HL-60 (cell line): ENCODE results near the gene NGFR.

Source experiments
- GABPA ChIP-seq: IDR thresholded peaks from 2 replicates; pipeline ENCODE4 v1.6.1; 2012; ENCODE audit warnings: low read depth
- POLR2AphosphoS5 ChIP-seq: IDR thresholded peaks from 2 replicates; pipeline ENCODE4 v1.6.1; 2012; ENCODE audit warnings: low read depth
- TF ChIP-seq, protein P1 (sequence below): IDR thresholded peaks from one replicate; pipeline ENCODE4 v1.5.1; 2011; ENCODE audit warnings: low read length, control low read depth, inconsistent platforms; ENCODE audit not compliant: insufficient read depth

DNA sequence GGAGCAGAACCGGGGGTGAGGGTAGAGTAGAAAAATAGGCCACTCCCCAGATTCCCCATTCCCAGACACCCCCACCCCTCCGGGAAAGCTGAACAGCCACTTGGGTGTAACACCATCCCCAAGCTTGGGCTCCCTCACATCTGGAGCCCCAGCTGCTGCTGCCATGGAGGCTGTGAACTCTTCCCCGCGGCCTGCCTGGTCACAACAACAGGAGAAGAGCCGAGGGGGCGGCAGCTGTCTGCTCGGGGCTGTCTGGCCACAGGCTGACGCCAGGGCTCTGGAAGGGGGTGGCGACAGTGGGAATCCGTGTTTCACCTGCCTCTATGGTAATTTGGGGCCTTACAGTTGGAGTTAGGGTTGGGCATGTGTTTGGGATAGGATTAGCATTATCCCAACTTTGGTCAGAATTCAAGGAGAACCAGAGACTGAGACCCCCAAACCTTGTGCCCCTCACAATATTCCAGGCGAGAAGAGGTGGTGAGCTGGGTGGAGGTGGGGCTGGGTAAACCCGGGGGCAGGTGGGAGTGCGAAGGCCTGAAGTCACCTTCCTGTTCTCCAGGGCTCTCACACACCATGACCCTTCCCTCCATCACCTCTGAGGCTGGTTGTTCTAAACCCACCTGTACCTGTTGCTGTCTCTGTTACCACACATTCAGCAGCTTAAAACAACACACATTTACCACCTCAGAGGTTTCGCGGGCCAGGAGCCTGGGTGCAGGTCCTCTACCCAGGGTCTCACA, 50.9 kb downstream of the NGFR start:
- TF ChIP-seq GABPA (no peak), POLR2AphosphoS5 (no peak)
- TF ChIP-seq, protein P1, sequence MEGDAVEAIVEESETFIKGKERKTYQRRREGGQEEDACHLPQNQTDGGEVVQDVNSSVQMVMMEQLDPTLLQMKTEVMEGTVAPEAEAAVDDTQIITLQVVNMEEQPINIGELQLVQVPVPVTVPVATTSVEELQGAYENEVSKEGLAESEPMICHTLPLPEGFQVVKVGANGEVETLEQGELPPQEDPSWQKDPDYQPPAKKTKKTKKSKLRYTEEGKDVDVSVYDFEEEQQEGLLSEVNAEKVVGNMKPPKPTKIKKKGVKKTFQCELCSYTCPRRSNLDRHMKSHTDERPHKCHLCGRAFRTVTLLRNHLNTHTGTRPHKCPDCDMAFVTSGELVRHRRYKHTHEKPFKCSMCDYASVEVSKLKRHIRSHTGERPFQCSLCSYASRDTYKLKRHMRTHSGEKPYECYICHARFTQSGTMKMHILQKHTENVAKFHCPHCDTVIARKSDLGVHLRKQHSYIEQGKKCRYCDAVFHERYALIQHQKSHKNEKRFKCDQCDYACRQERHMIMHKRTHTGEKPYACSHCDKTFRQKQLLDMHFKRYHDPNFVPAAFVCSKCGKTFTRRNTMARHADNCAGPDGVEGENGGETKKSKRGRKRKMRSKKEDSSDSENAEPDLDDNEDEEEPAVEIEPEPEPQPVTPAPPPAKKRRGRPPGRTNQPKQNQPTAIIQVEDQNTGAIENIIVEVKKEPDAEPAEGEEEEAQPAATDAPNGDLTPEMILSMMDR: no peak
